Stomach (tissue), 4 donors: ENCODE measurements around the gene RCBTB2.

ENCODE experiments used
- CTCF ChIP-seq, 7 experiments: fragments of 450-650 bp in 4 of 7; fragments of 200-600 bp in 3 of 7; sonication (generic) in 3 of 7; IDR thresholded peaks; one replicate each; pipeline ENCODE4 v1.5.1; 2016 to 2019; ENCODE audit warnings: antibody characterized with exemption in 7 of 7, control low read depth in 2 of 7, mild to moderate bottlenecking in 1 of 7
- EP300 ChIP-seq: sonication (generic); formaldehyde crosslinking; IDR thresholded peaks from one replicate; pipeline ENCODE4 v1.6.1; 2017; ENCODE audit warnings: antibody characterized with exemption
- POLR2A ChIP-seq, 4 donors: fragments of 450-650 bp; IDR thresholded peaks; one replicate each; pipeline ENCODE4 v1.6.1; 2016; ENCODE audit warnings: antibody characterized with exemption in 4 of 4, control low read depth in 2 of 4, mild to moderate bottlenecking in 1 of 4, moderate library complexity in 1 of 4

GRCh38 chr13:48556817-48557216 lies 23.9 kb upstream of the RCBTB2 start:
- no peak for TF ChIP-seq POLR2A (IDR thresholded peaks at IDR 0.05)
- no peak for TF ChIP-seq EP300
- TF ChIP-seq CTCF (IDR thresholded peaks at IDR 0.05), result no peak
